UCSD-AML1 (cell line): ENCODE results near the gene OR51B2.
A peak's percentile ranks its signal among the peaks of the same experiment; 100 is the strongest.

Experiments used
- DNase-seq: peaks from one replicate; lab custom pipeline; 2025; ENCODE audit not compliant: unreplicated experiment; lab: John Stamatoyannopoulos, UW

The OR51B2 gene

DNA sequence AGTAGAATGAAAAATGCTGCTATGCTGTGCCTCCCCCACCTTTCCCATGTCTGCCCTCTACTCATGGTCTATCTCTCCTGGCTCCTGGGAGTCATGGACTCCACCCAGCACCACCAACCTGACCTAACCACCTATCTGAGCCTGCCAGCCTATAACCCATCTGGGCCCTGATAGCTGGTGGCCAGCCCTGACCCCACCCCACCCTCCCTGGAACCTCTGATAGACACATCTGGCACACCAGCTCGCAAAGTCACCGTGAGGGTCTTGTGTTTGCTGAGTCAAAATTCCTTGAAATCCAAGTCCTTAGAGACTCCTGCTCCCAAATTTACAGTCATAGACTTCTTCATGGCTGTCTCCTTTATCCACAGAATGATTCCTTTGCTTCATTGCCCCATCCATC is 39.5 kb downstream of the OR51B2 start:
- no peak for DNase-seq

DNA sequence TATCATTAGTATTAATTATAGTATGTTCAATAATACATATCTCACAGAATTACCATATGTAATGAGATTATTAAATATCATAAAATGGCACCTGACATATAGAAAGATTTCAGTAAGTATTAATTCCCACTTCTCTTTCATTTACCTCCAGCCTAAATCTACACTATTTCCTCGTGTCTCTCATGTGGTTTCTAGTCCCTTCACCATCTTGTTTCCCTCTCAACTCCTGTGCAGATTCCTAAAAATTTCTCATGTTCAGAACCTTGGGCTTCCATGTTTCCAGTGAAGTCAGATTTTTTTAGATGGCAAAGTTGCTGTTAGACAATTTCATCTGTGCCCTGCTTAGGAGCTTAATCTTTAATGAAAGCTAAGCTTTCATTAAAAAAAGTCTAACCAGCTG is 40.2 kb downstream of the OR51B2 start:
- DNase-seq, result no peak

DNA sequence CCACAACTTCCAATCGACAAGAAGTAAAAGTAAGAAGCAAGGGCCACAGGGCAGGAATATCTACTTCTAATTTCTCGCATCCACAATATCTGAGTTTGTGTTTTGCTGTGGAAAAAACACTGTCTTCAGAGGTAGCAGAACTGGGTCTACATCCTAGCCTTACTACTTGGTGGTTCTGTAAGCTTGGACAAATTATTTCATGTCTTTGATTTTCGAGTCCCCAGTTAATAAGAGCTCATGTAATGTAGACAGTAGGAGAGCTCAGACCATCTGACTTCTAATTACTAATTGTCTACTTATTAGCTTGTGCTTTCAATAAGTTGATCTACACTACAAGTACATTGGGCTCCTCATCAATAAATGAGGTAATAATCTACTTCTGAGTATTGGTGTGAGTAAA is 41.0 kb downstream of the OR51B2 start:
- no peak for DNase-seq

DNA sequence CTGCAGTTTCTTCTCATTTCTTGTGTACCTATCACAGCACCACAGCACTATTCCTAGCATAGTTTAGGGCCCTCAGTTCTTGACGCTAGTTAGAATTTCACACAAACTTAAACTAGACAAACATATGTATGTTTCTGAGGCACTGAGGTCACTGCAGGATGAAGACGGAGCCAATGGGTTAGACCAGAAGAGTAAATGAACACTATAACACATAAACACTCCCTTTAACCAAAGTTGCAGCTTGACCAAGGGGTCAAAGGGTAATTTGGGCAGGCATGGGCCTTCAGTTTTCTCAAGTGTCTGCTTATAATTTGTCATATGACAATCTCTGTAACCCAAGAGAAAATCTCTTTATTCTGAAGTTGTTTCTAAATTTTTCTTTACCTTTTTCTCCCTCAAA is 41.5 kb downstream of the OR51B2 start:
- no peak for DNase-seq

DNA sequence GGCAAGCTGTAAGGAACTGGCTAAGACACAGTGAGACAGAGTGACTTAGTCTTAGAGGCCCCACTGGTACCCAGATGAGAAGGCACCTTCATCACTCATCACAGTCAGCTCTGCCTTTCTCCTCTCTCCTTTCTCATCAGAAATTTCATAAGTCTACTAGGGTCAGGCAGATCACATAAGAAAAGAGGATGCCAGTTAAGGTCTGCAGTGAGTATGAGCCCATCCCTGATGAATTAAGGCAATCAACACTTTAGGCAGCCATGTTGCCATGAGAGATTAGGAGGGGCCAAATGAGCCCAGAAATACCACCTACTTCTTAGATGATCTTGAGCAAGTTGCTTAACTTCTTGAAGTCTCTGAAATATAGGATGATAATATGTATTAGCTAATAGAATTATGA is 42.5 kb downstream of the OR51B2 start:
- DNase-seq, result no peak

DNA sequence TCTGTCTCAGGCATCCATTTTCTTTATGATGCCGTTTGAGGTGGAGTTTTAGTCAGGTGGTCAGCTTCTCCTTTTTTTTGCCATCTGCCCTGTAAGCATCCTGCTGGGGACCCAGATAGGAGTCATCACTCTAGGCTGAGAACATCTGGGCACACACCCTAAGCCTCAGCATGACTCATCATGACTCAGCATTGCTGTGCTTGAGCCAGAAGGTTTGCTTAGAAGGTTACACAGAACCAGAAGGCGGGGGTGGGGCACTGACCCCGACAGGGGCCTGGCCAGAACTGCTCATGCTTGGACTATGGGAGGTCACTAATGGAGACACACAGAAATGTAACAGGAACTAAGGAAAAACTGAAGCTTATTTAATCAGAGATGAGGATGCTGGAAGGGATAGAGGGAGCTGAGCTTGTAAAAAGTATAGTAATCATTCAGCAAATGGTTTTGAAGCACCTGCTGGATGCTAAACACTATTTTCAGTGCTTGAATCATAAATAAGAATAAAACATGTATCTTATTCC is 43.5 kb downstream of the OR51B2 start:
- peak; percentile 80 for DNase-seq

DNA sequence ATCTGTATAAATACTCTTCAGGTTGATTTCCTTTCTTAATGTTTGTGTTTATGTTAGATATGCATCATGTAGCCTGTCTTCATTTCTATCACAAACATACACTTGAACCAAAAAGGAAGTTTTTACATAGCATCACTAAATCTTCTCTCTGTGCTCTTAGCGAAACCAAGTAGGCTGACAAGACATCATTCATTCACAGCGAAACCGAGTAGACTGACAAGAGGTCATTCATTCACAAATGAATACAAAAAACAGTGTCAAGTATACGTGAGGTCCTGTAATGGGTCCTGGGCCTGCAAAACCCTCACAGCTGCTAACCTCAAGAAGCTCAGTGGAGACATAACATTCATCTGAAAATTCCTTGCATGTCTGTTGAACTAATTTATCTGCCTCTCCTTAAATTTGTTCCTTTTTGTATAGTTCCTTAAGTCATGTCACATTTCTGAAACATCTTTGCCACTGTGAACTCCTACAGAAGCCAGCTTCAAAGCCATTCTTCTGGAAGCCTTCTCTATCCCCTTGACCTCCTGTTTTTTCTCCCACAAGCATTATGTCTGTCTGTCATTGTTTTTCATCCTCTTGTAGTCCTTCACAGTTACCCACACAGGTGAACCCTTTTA is 44.5 kb downstream of the OR51B2 start:
- DNase-seq, result no peak

DNA sequence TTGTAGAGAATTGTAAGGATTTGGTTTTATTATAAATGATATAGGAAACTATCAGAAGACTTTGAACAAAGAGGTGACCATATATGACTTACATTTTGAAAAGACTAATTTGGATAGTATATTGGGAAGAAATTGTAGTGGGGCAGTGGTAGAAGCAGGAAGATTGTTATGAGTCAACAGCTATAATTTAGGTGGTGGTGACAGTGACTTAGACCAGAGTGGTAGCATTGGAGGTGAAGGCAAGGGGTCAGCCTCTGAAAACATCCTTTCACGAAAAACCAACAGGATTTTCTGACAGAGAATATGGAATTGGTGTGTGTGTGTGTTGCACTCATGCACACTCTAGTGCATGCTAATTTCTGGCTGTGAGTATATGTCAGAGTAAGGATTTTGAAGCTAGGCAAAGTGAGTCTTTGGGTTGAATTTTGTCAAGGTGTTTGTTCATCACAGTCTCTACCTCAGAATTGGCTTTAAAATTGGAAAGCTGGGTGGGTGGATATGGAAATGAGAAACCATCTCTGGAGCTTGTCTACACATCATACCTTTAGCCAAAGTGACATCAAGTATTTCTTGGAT is 46.2 kb downstream of the OR51B2 start:
- no peak for DNase-seq

DNA sequence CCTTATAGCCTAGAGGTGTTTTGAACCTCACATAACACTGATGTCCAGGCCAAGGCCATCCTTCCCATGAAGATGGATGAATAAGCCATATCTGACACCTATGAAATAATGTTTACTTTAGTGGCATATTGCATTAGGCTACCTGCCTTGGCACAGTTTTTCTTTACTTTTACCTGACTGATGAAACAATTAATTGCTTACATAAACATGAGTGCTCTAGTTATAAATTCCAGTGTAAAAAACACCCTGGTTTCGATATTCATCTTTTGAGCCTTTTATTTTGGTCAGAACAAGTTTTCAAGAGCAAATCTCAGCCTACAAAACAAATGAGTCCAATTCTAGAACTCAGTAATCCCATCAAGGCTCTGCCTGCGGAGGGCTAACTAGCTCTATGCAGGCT is 47.4 kb downstream of the OR51B2 start:
- no peak for DNase-seq

DNA sequence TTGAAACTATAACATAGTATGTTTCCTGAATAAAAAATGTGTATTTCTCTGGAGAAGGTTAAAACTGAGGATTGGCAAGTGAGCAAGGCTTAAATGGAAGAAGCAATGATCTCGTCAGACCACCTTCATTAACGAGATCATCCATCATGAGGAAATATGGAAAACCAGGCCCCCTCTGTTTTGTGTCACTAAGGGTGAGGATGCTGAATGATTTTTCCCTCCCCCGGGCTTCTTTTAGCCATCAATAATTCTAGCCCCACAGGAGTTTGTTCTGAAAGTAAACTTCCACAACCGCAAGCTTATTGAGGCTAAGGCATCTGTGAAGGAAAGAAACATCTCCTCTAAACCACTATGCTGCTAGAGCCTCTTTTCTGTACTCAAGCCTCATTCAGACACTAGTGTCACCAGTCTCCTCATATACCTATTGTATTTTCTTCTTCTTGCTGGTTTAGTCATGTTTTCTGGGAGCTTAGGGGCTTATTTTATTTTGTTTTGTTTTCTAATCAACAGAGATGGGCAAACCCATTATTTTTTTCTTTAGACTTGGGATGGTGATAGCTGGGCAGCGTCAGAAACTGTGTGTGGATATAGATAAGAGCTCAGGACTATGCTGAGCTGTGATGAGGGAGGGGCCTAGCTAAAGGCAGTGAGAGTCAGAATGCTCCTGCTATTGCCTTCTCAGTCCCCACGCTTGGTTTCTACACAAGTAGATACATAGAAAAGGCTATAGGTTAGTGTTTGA is 48.6 kb downstream of the OR51B2 start:
- DNase-seq, result no peak

DNA sequence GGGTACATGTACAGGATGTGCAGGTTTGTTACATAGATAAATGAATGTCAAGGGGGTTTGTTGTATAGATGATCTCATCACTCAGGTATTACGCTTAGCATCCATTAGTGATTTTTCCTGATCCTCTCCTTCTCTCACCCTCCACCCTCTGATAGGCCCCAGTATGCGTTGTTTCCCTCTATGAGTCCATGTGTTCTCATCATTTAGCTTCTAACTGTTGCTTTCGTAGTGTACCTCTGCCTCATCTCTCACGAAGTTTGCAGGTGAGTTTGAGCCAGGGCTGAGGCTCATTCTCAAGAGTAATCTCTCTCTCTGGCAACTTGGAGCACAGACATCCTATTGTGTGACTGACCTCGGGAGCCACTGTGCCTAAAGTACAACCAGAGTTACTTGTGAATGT is 49.7 kb downstream of the OR51B2 start:
- no peak for DNase-seq
